ENCODE data around the gene PLCD4. TPM values are rescaled to one million over a fixed set of nuclear protein-coding genes. Genes with fewer than 3 reads are reported as not detected.

PLCD4 gene
- total RNA-seq, 1 experiment from 2014 or later = 0.42 TPM

- no peak overlapping the region for H3K4me3 Mint-ChIP-seq
- no peak for DNase-seq
Observed at GRCh38 chr2:218631837-218632236, 24.1 kb downstream of the PLCD4 start.

More at GRCh38 chr2:218631837-218632236, 24.1 kb downstream of the PLCD4 start:
- Mint-ChIP-seq H3K4me1 (no peaks in the 10 kb centered on the region), H3K9me3 (no peaks in the 10 kb centered on the region; a peak in 1 of 5 replicates), H3K36me3 (ENCODE audit: insufficient read depth in 1 of 3, low read depth in 3 of 3) (peaks cover 8 to 28% (median 23%) of the 10 kb centered on the region in 3 experiments; a peak in 5 of 7 replicates), H3K27me3 (ENCODE audit: low read depth) (peaks cover 2% of the 10 kb centered on the region), H3K27ac (no peak overlapping the region; a peak in 1 of 7 replicates)
- Histone ChIP-seq H3K9me3 (ENCODE audit: control insufficient read depth, low read depth, low read length) (no peaks in the 10 kb centered on the region), H4K5ac (ENCODE audit: insufficient read length, low read depth, low read length) (no peak overlapping the region), H4K91ac (ENCODE audit: insufficient read length, low read depth, low read length) (no peak overlapping the region), H4K8ac (replicated peaks; ENCODE audit: insufficient read length, low read depth, low read length) (no peak overlapping the region), H2BK5ac (ENCODE audit: insufficient read length, low read length) (no peak overlapping the region), H3K79me1 (ENCODE audit: insufficient read depth, low read depth, low read length, poor library complexity, severe bottlenecking) (no peaks in the 10 kb centered on the region), H2BK12ac (ENCODE audit: insufficient read length, low read depth, low read length) (no peak overlapping the region), H3K56ac (ENCODE audit: insufficient read length, low read depth, low read length) (no peak overlapping the region), H3K23me2 (ENCODE audit: insufficient read length, low read depth, low read length, poor library complexity, severe bottlenecking) (no peaks in the 10 kb centered on the region), H2BK15ac (ENCODE audit: low read depth, low read length) (no peak overlapping the region), H2BK20ac (ENCODE audit: low read depth, low read length, poor library complexity, severe bottlenecking) (no peak overlapping the region), H3K4ac (ENCODE audit: low read depth, low read length) (no peak overlapping the region), H3K23ac (ENCODE audit: insufficient read length, low read depth, low read length) (no peak overlapping the region), H3K4me1 (ENCODE audit: insufficient read depth, low read length) (no peaks in the 10 kb centered on the region), H2AFZ (ENCODE audit: low read length) (no peak overlapping the region), H3K4me2 (ENCODE audit: insufficient read depth, insufficient read length, low read length) (no peak overlapping the region), H3K18ac (ENCODE audit: insufficient read length, low read depth, low read length) (no peak overlapping the region), H4K20me1 (ENCODE audit: control insufficient read depth, insufficient read depth, insufficient read length) (no peaks in the 10 kb centered on the region), H3K27me3 (ENCODE audit: insufficient read depth, low read length) (no peaks in the 10 kb centered on the region), H3K27ac (ENCODE audit: insufficient read length, low read depth, low read length) (no peak overlapping the region), H2BK120ac (ENCODE audit: low read depth, low read length, poor library complexity, severe bottlenecking) (no peak overlapping the region), H3K79me2 (ENCODE audit: insufficient read depth, low read length) (no peaks in the 10 kb centered on the region), H3K9ac (ENCODE audit: extremely low read depth, insufficient read length, low read length) (no peak overlapping the region), H2AK5ac (ENCODE audit: insufficient read length, low read length) (no peak overlapping the region), H3K14ac (ENCODE audit: insufficient read depth, low read length) (no peak overlapping the region), H3T11ph (ENCODE audit: low read length) (no peak overlapping the region)
- TF ChIP-seq CTCF (conservative IDR thresholded peaks at IDR 0.05) = no peak
- no CpG with 5 or more reads among the region's 4 CpGs for WGBS (ENCODE audit: extremely low coverage, insufficient read length, low lambda C conversion rate)
